Mucosa of stomach (tissue), 1 donor: ENCODE results near the gene PLXNA2.

Experiments
- H3K27me3 ChIP-seq: one replicate; pipeline ENCODE4 v1.7.0; 2013; ENCODE audit warnings: mild to moderate bottlenecking, low read length; ENCODE audit not compliant: control insufficient read depth, insufficient read depth
- H3K36me3 ChIP-seq: one replicate; pipeline ENCODE4 v1.7.0; 2013; ENCODE audit warnings: low read length; ENCODE audit not compliant: control insufficient read depth, insufficient read depth
- H3K4me1 ChIP-seq: one replicate; pipeline ENCODE4 v1.7.0; 2013; ENCODE audit warnings: mild to moderate bottlenecking, low read length; ENCODE audit not compliant: control insufficient read depth, insufficient read depth
- H3K4me3 ChIP-seq: one replicate; pipeline ENCODE4 v1.7.0; 2013; ENCODE audit warnings: low read length
- H3K9ac ChIP-seq: one replicate; pipeline ENCODE4 v1.7.0; 2013; ENCODE audit warnings: mild to moderate bottlenecking, low read length, moderate library complexity
- H3K9me3 ChIP-seq: one replicate; pipeline ENCODE4 v1.7.0; 2013; ENCODE audit warnings: mild to moderate bottlenecking, low read length, moderate library complexity; ENCODE audit not compliant: control insufficient read depth
- donor health status: Pancreatic carcinoma.

The PLXNA2 gene

DNA sequence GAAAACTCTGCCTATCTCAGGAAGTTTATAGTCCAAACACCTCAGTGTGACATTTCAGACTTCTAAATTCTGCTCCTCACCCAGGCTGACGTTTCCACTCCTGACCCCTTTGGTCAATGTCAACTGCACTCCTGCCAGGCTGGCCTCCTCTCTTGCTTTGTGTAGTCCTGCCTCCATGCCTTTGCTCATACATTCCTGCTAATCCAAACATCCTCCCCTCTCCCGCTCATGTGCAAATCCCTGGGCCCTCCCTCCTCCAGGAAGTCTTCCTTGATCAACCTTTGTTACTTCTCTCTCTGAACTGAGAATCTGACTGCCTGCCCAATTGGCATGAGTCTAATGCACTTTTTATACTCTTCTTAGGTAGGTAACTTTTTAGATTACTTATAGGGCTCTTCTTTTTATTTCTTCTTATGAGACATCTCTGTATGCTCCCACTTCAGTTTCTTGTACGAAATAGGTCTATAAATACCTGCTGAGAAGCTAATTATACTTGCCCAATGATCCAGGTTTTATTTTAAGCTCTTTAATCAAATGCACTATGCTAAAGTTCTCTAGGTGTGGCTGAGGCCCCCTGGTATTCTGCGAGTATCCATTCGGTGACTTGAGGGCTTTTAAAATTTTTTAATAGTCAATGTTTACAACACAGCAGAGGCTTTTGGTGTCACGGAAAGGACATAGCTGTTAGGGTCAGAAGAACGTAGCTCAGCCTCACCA lies 128.1 kb downstream of the PLXNA2 start:
- Histone ChIP-seq H3K9ac (no peak overlapping the region), H3K9me3 (no peaks in the 10 kb centered on the region), H3K4me1 (peaks cover 43% of the 10 kb centered on the region), H3K27me3 (no peaks in the 10 kb centered on the region), H3K36me3 (peaks cover 7% of the 10 kb centered on the region), H3K4me3 (no peak overlapping the region)

DNA sequence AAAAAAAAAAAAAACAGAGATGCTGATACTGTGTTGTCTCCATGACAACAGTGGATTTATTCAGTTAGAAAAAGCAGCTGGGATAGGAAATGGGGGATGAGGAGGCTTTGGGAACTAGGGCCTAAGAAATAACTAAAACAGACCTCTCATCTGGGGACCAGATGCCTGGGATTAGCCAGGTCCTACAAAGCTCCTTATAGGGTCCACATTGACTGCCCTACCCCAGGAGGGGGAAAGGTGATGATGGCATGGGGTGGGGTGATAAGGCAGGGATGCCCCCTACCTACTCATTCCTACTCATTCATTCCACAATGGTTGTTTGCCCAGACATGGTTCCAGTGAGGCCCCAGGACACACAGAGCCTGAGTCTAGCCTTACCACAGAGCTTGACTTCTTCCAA lies 131.2 kb downstream of the PLXNA2 start:
- no peak overlapping the region for H3K9ac ChIP-seq
- no peaks in the 10 kb centered on the region for H3K27me3 ChIP-seq
- H3K9me3 ChIP-seq: no peaks in the 10 kb centered on the region
- peaks cover 6% of the 10 kb centered on the region for H3K36me3 ChIP-seq
- H3K4me3 ChIP-seq: no peak overlapping the region
- H3K4me1 ChIP-seq: peaks cover 14% of the 10 kb centered on the region

DNA sequence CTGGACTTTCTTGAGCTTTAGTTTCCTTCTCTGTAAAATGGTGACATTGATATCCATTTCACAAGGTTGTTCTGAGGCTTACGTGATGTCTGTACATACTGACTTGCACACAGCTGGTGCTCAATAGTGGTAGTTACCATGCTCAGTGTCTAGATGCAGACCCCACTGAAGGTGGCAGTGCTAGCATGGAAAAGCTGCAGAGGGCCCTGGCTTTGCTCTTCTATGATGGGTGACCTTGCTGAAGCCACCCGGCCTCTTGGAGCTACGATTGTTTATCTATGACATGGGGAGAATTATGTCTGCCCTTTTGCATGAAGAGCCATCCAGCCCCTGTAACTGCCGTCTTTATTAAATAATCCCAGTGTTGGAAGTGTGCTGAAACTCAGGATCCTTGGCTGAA lies 131.8 kb downstream of the PLXNA2 start:
- H3K27me3 ChIP-seq: no peaks in the 10 kb centered on the region
- H3K36me3 ChIP-seq: peaks cover 4% of the 10 kb centered on the region
- no peak overlapping the region for H3K4me3 ChIP-seq
- peaks cover 12% of the 10 kb centered on the region for H3K4me1 ChIP-seq
- no peak overlapping the region for H3K9ac ChIP-seq
- no peaks in the 10 kb centered on the region for H3K9me3 ChIP-seq

DNA sequence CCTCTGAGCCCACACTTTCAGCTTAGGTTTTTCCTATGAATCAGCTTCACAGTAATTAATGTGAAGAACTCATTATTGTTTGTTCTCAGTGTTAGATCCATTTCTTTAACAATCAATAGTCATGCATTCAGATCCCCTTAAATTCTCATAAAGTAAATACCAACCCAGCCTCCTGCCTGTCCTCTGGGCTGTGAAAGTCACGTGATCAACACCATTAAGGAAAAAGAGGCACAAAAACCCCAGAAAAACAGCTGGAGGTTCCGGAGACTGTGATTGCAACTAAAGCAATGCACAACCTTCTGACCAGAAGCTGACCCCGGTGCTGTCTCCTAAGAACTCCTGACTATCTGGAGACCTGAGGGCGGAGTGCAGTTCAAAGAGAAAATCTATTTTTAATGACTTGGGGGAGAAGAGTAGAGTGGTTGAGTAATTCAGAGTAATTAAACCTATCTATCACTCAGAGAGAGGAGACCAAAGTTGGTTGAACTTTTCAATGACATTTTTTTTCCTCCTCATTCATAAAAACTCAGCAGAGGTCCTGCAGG lies 132.5 kb downstream of the PLXNA2 start:
- Histone ChIP-seq H3K27me3 (no peaks in the 10 kb centered on the region), H3K9ac (no peak overlapping the region), H3K9me3 (no peaks in the 10 kb centered on the region), H3K36me3 (peaks cover 4% of the 10 kb centered on the region), H3K4me3 (no peak overlapping the region), H3K4me1 (peaks cover 9% of the 10 kb centered on the region)

DNA sequence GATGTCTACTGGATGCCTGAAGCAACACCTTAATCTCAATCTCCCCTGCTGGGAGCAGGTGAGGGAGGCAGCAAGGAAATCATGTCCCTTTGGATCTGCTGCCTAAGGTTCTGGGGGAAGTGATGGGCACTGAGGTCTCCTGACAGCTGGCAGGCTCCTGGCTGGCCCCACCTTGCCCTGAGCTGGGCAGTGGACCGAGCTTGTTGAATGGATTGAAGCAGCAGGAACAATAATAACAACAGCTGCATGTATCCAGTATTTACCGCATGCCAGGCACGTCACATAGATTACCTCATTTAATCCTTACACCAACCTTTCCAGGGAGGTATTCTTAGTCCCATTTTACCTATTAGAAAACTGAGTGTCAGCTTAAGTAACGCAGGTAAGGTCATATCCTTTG lies 133.9 kb downstream of the PLXNA2 start:
- no peaks in the 10 kb centered on the region for H3K27me3 ChIP-seq
- peaks cover 4% of the 10 kb centered on the region for H3K36me3 ChIP-seq
- no peaks in the 10 kb centered on the region for H3K4me1 ChIP-seq
- no peak overlapping the region for H3K9ac ChIP-seq
- no peak overlapping the region for H3K4me3 ChIP-seq
- H3K9me3 ChIP-seq: no peaks in the 10 kb centered on the region

DNA sequence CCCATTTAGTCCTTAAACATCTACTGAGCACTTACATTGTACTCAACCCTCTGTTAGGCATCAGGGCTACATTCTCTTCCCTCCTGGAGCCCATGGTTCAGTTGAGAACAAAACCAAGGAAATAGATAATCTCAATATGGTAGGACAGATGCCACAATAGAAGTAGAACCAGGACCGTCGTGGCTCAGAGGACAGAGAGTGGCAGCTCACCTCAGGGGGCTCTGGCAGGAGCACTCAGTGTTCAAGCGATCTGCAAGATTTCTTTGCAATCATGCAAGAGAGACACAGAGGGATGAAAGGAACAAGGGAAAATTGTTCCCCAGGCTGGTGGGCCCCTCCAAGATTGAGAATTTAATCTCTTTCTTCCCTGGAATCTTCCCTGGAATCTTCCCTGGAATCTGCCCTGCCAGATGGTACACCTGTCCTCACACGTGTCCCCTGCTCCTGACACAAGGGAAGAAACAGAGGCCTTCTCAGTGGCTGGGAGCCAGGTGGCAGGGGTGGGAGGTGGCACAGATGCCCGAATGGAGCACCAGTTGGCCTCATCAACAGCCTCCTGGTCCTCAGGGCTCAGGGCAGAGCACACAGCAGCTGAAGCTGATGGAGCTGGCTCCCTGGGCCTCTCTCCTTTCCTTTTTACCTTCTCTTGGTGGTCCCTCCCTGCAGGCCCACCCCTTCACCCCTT lies 135.4 kb downstream of the PLXNA2 start:
- H3K4me3 ChIP-seq: no peak overlapping the region
- no peaks in the 10 kb centered on the region for H3K4me1 ChIP-seq
- no peaks in the 10 kb centered on the region for H3K9me3 ChIP-seq
- no peak overlapping the region for H3K9ac ChIP-seq
- peaks cover 4% of the 10 kb centered on the region for H3K36me3 ChIP-seq
- H3K27me3 ChIP-seq: no peaks in the 10 kb centered on the region

GRCh38 chr1:208108213-208108608 lies 136.0 kb downstream of the PLXNA2 start:
- H3K4me1 ChIP-seq: no peaks in the 10 kb centered on the region
- no peak overlapping the region for H3K9ac ChIP-seq
- peaks cover 4% of the 10 kb centered on the region for H3K36me3 ChIP-seq
- no peaks in the 10 kb centered on the region for H3K27me3 ChIP-seq
- no peak overlapping the region for H3K4me3 ChIP-seq
- no peaks in the 10 kb centered on the region for H3K9me3 ChIP-seq

DNA sequence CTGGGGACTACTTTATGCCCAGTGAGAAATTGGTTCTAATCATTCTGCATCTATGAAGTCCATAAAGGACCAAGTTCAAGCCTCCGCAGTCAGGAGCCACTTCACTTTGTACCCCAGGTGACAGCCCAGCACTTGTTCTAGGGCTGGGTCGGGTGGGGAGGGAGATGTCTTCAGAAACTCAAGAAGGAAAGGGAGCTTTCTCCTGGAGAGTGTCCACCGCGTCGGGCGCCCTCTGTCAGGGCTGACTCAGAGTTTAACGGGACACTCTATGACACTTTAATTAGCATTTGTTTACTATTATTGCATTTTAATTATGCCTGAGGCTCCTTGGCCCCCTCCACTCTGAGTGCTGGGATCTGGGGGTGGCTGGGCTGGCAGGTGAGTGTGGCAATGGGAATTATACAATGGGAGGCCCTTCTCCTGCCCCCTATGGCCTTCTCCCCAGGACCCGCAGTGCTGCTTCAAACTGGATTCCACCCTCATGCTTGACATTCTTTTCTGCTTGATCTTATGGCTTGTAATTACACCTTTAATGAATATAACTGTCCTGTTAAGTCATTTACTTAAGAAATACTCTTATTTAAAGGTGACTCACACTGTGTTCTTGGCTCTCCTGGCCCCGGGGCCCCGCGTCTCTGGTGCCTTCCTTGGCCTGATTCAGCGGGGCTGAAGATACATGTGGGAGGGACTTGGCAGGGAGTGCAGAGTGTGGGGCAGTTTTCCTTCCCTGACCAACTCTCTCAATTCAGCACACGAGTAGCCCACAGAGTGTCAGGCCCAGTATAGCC lies 136.6 kb downstream of the PLXNA2 start:
- Histone ChIP-seq H3K9ac (no peak overlapping the region), H3K4me1 (peaks cover 1% of the 10 kb centered on the region)

GRCh38 chr1:208106218-208106617 lies 138.0 kb downstream of the PLXNA2 start:
- Histone ChIP-seq H3K9me3 (no peaks in the 10 kb centered on the region), H3K9ac (no peak overlapping the region), H3K36me3 (peaks cover 4% of the 10 kb centered on the region), H3K27me3 (no peaks in the 10 kb centered on the region), H3K4me3 (no peak overlapping the region), H3K4me1 (peaks cover 15% of the 10 kb centered on the region)

More for the DNA sequence above, 136.6 kb downstream of the PLXNA2 start:
- Histone ChIP-seq H3K4me3 (no peak overlapping the region), H3K27me3 (no peaks in the 10 kb centered on the region), H3K36me3 (peaks cover 4% of the 10 kb centered on the region), H3K9me3 (no peaks in the 10 kb centered on the region)

DNA sequence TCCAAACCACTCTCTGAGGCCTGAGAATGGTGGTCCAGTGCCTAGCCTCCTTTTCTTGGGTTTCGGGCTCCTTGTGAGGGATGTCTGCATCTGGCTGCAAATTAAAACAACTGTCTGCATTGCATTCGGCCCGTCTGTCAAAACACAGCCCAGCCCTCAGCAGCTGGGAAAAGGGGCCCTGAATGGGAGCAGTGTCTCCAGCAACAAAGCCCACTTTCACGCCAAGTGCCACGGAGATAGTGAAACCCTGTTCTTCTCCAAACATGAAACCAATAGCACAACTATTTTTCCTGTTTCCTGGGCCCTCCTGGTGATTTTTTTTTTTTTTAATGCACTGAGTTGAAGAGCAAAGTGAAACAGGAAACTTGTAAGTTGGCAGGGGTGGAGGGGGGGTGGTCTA lies 138.4 kb downstream of the PLXNA2 start:
- peaks cover 20% of the 10 kb centered on the region for H3K4me1 ChIP-seq
- H3K9ac ChIP-seq: no peak overlapping the region
- H3K36me3 ChIP-seq: peaks cover 4% of the 10 kb centered on the region
- H3K4me3 ChIP-seq: no peak overlapping the region
- H3K27me3 ChIP-seq: no peaks in the 10 kb centered on the region
- no peaks in the 10 kb centered on the region for H3K9me3 ChIP-seq

GRCh38 chr1:208103597-208104513 lies 140.3 kb downstream of the PLXNA2 start:
- Histone ChIP-seq H3K9ac (no peak overlapping the region), H3K4me1 (peaks cover 23% of the 10 kb centered on the region), H3K9me3 (no peaks in the 10 kb centered on the region), H3K4me3 (no peak overlapping the region), H3K36me3 (no peaks in the 10 kb centered on the region), H3K27me3 (no peaks in the 10 kb centered on the region)
